ENCODE measurements around the gene ADGRG7.

Gene ADGRG7

DNA sequence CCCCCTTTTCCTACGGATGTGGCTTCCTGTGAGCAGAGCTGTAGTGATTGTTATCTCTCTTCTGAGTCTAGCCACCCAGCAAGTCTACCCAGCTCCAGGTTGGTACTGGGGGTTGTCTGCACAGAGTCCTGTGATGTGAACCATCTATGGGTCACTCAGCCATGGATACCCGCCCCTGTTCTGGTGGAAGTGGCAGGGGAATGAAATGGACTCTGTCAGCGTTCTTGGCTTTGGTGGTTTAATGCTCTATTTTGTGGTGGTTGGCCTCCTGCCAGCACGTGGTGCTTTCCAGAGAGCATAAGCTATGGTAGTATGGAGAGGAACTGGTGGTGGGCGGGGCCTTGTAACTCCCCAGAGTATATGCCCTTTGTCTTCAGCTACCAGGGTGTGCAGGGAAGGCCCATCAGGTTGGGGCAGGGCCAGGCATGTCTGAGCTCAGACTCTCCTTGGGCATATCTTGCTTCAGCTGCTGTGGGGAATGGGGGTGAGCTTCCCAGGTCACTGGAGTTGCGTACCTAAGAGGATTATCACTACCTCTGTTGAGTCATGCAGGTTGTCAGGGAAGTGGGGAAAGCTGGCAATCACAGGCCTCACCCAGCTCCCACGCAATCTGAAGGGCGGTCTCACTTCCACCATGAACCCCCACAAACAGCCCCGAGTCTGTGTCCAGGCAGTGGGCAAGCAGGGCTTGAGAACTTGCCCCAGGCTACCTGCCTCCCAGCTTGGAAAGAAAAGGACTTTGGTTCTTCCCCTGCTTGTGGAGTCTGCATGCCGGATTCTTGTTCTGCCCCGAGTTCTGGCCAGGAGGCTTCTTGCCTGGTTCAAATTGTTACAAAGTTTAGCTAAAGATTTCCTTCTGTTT, 9.0 kb upstream of the ADGRG7 start:
- no peak for DNase-seq

DNA sequence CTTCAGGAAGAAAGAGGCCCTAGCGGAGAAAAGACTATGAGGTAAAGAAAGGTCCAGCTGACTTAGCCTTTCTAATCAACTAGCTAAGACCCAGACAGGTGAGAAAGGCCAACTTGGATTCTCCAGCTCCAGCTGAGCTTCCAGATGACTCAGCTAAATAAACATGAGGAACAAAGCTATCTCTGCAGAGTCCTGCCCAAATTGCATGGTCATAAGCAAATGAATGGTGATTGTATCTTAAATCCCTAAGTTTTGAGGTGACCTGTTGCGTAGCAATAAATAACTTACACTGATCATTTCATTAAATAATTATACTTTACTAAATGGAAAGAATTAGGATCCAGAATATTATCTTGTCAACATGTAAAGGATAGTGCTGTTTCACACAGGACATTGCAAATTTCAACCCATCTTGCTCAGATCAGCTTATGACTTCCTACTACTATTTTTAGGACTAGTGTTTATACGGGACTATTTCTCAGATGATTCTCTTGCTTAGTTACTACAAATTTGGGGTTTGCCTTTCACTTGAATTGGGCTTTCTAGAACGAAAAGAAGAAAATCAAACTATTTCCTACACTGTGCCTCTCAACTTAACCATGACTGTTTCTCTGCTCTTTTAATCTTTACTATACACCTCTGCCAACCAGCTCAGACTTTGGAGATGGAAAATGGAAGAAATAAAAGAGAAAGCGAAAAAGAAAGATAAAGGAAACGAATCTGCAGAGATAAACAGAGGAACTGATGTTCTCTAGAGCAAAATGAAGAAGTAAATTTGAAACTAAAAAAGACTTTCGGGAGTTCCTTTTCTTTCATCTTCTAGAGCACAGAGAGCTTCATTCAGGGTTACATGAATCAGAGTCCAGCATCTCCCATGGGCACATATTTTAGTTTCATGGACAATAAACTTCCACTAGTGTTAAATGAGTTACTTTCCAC, 6.6 kb upstream of the ADGRG7 start:
- ATAC-seq, result peak; percentile 36

More for the DNA sequence above, 9.0 kb upstream of the ADGRG7 start:
- no peak for ATAC-seq

DNA sequence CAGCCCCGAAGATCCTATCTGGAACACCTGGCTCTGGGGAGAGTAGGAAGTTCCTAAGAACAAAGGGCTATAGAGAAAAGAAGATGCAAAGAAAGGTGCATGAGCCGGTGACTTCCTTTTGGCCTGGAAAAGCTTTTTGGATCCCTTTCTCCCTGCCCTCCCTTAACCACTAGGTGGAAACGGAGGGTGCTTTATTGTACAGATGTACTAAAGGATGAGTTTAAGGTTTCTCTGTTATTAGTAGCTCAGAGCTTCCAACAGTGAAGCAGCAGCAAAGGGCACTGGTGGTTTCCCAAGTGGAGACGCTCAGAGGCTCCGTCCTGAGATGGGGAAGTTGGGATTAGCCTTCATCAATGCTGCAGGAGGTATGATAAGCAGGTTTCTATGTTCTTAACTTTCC, 5.9 kb upstream of the ADGRG7 start:
- ATAC-seq, result no peak
- DNase-seq, result no peak

More for the DNA sequence above, 6.6 kb upstream of the ADGRG7 start:
- no peak for DNase-seq

DNA sequence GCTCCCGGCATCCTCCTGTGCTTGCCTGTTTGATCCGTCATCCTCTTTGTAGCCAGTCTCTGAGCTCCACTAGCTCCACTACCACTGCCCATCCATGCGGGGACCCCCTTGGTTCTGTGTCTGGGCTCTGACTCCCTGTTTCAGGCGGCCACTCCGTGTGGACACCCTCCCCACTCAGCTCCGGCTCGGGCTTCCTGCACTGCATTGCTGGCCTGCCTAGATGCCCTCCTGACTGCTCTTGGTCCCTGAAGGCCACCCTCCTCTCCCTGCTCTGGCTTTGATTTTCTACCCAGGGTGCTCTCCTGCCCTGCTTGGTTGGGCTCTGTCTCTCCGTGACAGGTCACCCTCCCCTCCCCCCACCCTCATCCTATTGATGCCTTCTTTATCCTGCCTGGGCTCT, 4.0 kb upstream of the ADGRG7 start:
- ATAC-seq (no peak), DNase-seq (no peak)

DNA sequence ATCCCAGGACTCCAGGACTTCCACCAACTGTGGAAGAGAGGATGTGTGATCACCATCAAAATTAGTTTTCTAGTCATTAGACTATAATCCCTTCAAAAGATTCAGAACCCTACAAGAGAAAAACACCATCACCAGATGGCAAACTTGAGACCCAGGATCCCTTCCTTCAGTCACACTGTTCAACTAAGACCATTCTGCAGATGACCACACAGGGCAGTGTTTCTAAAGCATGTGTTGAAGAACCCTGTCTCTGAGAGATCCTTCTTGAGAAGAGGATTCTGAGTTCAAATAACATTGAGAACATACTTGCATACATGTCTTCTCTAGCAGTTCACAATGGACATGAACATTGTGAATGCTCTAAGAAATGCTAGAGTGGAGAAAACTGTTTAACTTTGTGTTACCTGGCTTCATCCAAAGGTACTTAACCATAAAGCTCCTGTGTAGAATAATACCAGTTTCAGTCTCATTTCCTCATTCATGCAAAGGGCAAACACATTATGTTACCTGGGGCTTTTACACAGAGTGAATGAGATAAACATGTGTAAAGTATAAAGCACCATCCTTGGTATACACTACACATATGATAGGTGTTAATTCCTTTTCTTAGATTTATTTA, 2.4 kb upstream of the ADGRG7 start:
- no peak for ATAC-seq
- no peak for DNase-seq

DNA sequence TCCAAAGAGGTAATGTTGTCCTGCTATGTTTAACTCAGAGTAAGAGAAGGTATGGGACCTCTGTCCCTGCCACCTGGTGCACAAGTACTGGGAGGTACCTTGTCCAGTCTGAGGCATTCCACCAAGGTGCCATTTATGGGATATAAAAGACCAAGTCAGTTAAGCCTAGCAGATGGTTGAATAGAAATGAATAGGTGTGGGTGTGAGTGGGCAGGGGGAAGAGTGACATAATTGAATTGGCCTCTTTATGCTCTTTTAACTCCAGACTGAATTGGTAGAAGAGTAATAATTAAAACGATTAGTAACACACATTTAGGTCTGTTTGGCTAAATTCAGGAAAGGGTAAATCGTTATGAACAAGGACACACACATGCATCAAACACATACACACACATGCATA, 562 bp downstream of the ADGRG7 start:
- ATAC-seq (no peak), DNase-seq (no peak)

DNA sequence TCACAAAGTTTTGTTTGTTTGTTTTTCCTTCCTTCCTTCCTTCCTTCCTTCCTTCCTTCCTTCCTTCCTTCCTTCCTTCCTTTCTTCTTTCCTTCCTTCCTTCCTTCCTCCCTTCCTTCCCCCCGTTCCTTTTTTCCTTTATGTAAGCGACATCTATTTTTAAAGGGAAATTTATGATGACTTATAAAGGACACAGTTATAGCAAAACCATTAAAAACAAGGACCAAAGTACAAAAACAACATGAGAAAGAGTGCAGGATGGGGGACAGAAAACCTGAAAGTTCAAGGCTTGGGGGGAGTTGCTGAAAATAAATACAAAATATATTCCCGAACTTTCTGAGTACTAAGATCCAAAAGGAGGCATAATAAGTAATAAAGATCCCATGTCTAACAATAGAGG, 1.8 kb downstream of the ADGRG7 start:
- ATAC-seq, result no peak
- no peak for DNase-seq

DNA sequence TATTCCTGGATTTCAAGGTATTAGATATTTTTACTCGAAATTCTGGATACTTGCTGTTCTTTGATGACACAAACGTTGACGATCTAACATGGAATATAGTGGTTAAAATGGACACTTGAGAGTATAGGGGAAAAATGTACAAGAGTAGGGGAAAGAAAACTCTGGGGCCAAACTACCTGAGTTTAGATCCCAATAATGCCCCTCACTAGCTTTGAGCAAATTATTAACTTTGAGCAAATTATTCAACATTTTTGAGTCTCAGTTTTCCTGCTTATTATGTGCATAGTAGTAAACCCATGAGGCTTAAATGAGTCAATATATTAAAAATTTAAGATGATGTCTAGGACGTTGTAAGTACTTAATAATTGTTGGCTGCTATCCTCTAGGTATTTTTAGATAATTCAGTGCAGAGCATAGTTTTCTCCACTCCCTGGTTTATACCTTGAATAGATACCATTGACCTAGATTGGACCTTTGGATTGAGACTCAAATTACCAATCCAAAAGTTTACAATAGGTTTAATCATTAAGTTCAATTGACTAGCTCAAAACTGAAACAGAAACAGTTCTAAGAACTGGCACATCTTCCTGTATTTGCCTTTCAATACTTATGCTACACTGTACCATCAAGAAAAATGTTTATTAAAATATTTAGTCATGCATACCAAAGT, 4.5 kb downstream of the ADGRG7 start:
- ATAC-seq, result no peak
- no peak for DNase-seq

DNA sequence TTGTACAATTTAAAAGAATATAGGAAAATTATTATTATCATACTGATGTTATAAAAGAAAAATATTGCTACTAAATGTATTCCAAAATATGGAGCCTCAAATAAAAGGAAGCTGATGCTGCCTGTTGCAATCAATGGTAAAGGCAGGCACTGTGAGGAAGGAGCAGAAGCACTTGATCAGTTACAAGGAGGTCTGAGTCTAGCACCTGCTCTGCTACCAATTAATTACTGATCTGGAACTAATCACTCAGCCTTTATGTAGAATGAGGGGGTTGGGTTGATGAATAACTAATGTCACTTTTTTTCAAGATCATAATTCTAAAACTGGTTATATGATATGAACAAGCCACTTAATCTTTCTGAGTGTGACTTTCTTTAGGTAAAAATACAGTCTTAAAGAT, 5.5 kb downstream of the ADGRG7 start:
- ATAC-seq (no peak), DNase-seq (no peak)

DNA sequence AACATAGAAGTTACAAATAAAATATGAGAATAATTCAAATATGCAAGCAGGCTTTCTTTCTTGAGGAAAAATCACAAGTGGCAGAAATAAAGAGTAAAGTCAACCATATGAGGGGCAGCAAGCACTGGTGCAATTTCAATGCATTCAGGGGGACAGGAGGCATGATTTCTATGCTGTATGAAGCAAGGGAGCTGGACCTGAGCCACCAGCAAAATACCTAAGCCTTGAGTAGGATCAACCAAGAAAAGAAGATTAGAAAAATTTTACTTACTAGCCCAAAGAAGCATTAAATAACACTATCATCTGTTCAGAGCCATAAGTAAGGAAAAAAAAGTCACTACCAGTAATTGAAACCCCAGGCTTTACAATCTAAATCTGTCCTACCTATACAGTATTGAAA, 6.3 kb downstream of the ADGRG7 start:
- DNase-seq (no peak), ATAC-seq (no peak)

DNA sequence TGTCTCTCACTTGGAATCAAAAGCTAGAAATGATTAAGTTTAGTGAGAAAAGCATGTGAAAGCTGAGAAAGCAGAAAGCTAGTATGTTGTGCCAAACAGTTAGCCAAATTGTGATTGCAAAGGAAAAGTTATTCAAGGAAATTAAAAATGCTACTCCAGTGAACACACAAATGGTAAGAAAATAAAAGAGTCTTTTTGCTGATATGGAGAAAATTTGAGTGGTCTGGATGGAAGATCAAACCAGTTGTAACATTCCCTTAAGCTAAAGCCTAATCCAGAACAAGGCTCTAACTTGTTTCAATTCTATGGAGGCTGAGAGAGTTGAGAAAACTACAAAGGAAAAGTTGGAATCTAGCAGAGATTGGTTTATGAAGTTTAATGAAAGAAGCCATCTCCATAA, 11.8 kb downstream of the ADGRG7 start:
- no peak for ATAC-seq
- no peak for DNase-seq

DNA sequence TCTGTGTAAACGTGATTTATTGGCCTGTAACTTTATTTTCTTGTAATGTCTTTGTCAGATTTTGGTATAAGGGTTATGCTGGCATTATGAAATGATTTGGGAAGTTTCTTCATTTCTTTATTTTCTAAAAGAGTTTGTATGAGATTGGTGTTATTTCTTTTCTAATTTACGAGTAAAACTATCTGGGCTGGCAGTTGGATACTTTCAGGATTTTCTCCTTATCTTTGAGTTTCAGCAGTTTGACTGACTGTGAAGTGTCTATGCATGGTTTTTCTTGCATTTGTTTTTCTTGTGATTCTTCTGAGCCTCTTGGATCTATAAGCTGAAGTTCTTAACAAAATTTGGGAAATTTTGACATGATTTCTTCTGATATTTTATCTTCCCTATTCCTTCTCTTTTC, 18.1 kb downstream of the ADGRG7 start:
- ATAC-seq, result no peak
- no peak for DNase-seq

DNA sequence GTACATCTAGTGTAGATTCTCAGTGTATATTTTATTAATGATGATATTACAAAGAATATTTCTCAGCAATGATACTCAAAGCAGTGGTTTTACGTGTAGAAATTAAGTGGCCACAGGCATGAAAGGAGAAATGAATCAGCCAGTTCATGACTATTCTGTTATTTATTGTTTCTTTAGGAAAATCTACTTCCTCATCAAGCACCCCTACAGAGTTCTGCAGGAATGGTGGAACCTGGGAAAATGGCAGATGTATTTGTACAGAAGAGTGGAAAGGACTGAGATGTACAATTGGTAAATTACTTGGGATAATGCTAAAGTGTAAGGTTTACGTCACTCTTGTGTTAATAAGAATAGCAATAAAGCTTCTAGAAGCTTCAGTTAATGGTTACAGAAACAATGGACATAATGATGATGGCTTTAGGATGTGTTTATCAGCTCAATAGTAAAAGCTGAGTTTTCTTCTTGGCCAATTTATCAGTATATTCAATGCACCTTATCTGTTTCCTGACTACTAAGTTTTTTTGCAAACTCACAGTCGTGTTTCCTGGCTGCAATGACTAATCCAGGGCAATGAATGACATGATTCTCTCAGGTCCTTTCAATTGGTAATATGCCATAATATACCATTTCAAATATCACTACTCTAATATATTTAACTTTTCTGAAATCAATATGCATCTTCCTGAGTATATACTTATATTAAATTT, 20.2 kb downstream of the ADGRG7 start:
- ATAC-seq, result no peak
- DNase-seq, result no peak

DNA sequence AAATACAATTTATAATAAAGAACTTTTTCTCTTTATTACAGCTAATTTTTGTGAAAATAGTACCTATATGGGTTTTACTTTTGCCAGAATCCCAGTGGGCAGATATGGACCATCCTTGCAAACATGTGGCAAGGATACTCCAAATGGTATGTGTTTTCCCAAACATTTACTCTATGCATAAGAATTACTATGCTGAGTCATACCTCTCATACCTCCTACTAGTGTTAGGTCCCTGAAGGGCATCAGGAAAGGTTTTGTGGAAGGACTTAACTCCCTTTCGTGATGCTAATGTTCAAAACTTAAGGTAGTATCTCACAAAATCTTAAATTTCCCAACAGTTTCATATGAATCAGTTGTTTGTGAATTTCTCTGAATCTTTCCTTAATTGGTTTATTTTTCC, 21.3 kb downstream of the ADGRG7 start:
- ATAC-seq (no peak), DNase-seq (no peak)

DNA sequence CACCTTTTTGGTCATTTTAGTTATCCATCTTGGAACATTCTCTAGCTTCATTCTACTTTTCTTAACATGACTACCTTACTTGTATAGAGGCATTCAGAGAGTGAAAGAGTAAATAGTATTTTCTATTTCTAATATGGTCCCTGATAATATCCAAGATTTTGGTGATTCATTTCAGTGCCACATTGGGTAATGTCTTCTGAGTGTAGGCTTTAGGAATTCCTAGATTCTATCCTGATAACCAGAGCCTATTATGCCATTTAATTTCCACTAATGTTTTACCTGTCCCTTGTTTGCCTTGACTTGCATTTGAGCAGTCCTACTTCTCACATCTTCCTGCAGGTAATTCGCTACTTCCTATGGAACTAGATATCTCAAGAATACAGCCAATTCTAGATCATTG, 21.8 kb downstream of the ADGRG7 start:
- DNase-seq (no peak), ATAC-seq (no peak)

DNA sequence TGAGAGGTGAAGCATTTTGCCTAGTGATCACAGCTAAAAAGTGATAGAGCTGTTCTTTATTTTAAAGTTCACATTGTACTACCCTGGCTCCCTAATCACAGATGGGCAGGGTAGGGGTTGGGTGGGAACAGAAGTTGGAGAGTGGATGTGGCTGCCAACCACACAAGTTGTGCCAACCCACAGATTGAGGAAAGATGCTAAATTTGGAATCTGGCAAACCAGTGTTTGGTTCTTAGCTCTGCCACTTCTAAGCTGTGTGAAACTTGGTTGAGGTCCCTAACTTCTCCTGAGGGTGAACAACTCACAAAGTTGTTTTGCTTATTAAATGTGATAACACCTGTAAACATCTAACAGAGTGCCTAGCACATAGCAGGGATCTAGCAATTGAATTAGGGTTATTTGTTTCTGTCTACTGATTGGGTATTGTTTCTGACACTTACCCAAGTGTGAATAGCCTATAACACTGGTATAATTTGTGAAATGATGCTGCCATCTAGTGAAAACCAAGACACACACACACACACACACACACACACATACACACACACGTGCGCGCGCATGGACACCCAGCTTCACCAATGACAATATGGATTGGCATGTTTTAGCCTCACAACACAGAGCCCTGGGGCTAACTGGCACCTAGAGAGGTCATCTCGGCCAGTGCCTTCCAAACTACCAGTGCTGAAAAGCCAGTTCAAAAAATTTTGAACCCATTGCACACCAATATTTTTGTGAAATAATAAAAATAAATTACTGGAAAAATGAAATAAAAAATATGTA, 25.3 kb downstream of the ADGRG7 start:
- peak; percentile 49 for ATAC-seq
- DNase-seq, result peak; percentile 15

DNA sequence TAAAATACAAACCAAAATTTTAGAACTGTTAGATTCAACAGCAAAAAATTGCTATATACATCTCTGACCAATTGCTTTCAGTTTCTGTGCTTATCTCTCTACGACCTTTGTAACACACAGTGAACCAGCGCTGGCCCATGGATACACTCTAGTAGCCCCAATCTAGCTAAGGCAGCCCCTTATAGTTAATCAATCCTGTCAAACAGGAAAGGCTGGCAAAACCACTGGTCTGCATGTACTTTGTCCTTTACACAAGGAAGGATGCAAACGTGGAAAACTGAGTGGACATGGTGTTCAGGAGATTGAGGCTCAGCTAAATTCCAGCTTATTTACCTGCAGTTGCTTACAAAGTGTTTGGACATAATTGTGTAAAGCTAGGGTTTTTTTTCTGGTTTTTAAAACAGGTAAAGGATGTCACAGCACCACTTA, 25.9 kb downstream of the ADGRG7 start:
- ATAC-seq, result no peak
- DNase-seq, result no peak

DNA sequence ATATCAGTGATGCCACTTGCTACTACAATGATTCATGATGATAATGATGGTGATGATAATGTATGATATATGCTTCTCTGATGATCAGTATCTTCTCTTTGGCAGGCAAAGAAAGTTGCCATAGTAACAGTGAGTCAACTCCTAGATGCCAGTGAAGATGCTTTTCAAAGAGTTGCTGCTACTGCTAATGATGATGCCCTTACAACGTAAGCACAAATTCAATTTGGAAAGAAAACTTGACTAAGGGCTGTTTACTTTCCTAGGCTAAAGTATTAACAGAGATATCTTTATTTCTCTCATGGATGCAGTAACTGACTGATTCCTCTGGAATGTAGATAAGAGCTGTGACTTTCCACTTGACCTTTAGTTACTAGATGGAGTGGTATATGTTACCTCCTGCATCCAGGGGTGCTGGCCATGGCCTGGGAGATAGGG, 27.8 kb downstream of the ADGRG7 start:
- ATAC-seq (no peak), DNase-seq (no peak)

DNA sequence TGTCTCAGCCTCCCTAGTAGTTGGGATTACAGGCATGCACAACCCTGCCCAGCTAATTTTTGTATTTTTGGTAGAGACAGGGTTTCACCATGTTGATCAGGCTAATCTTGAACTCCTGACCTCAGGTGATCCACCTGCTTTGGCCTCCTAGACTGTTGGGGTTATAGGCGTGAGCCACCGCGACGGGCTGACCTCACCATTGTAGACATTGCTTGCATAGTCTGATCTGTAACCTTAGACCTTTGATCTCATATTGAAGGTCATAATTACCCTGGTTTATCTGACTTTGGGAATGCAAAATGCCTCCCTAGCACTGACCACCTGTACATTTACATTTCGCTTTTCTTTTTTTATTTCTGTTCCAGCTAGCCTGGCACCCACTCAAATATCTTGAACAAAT, 31.2 kb downstream of the ADGRG7 start:
- no peak for DNase-seq
- no peak for ATAC-seq

DNA sequence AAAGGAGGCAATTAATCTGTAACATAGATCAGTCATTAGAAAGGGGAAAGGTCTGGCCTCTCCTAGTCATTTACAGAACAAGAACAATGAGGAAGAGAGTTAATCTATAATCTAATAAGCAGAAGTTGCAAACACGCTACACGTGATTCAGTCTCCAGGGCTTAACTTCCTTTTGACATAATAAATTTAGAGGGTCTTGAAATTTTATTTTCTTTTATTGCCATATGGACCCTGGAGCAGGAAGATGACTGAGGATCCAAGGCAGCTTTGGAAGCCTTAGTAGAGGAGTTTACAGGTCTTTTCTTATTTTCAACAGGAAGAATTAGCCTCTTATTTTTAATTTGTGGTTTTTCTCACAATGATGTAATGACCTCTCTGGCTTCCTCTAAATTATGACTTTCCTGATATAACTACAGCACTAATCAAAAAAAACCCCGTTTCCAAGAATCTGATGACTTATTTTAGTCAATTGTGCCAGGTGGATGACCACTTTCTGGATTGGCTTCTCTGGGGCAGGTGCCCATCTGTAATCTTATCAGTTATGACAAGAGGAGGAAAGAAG, 32.2 kb downstream of the ADGRG7 start:
- ATAC-seq (no peak), DNase-seq (no peak)
